Prostate gland (tissue), 2 donors: ENCODE data around the gene FUT8.

ENCODE experiments used
- CTCF ChIP-seq, 4 experiments: fragments of 200-600 bp in 2 of 4; fragments of 450-650 bp in 2 of 4; sonication (generic) in 2 of 4; IDR thresholded peaks; 1 replicate in 3 of 4; 2 replicates in 1 of 4; pipeline ENCODE4 v1.5.1; 2016 to 2019; ENCODE audit warnings: antibody characterized with exemption in 4 of 4, mild to moderate bottlenecking in 2 of 4, moderate library complexity in 2 of 4
- POLR2AphosphoS5 ChIP-seq: sonication (generic); formaldehyde crosslinking; IDR thresholded peaks from one replicate; pipeline ENCODE4 v1.6.1; 2017; ENCODE audit warnings: antibody characterized with exemption

DNA sequence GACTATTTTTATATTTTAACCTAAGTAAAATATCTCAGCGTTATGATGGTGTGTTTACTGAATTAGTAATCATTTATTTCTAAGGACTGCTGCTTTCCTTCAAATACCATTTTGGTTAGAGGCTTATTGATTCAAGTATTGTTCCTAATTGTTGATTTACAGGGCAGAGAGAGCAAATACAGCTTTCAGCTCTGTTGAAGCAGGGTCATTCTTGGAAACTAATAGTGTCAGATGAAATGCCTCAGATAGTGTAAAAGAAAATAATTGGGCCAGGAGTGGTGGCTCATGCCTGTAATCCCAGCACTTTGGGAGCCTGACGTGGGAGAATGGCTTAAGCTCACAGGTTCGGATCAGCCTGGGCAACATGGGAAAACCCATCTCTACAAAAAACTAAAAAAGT, 249.3 kb downstream of the FUT8 start:
- TF ChIP-seq CTCF (IDR thresholded peaks at IDR 0.05) = no peak
- no peak for TF ChIP-seq POLR2AphosphoS5
